GM19043 (cell line): ENCODE measurements around the gene KLRF1.
"Not testable (repeated sequence)": the region's sequence is repeated elsewhere in the genome, so short reads cannot be mapped to it uniquely, and the experiment has no call there.

ENCODE experiments used
- ATAC-seq: cut with Tn5 transposase; IDR thresholded peaks from one replicate; pipeline ENCODE4 v1.9.1; 2021; ENCODE audit warnings: low read depth; ENCODE audit not compliant: unreplicated experiment

KLRF1 gene

DNA sequence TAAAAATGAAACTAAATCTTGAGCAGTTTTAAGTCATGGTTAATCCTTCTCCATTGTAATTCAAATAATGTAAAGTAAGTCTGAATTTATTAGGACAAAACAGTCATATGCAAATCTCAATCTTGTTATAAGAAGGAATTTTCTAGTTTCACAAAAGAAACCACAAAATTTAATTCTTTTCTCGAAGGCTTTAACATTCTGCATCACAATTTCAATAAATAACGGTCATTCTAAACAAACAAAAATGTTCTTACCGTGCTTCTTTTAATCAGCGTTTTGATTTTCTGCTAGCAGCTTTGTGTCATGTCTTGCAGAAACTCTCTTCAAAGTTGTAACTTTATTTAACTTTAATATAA is 41.6 kb downstream of the KLRF1 start:
- ATAC-seq, result no peak

DNA sequence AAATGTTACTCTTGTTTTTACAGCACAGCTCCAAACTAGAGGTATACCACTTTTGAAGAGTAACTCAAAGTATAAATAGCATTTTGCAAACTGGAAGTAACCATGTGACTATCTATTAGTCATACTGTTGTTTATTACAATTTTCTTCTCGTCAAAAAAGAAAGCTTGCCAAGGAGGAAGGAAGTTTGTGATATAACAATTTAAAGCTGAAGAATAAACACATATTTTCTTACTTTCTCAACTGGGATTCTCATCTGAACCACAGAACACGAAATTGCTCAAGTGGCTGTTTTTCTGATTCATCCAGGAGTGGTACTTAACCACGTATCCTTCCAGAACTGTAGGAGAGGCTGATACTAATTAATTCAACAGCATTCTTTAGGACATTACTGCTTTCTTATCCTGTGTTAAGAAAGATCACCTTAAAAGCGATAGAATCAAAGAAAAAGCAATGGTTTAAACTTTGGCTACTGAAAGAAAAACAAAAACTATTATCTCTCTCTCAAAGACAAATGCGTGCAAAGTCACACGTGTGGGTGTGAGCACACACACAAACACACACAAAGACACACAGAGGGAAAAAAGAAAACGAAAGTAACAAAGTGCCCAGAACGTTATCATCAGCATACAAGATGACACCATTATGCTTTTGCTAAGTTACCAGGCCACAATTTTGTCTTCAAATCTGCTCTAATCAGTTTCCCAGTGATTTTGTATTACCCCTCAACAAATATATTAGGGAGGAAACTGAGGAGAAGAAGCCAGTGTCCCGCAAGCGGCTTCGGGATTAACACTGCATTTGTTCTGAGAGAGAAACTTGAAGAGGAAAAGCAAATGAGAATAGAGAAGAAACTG is 42.3 kb downstream of the KLRF1 start, which contains the start of gene CLEC2B:
Gene CLEC2B, minus strand, starts transcription at position 48 of the 855 bp plus-strand sequence.
- no peak for ATAC-seq

- ATAC-seq, result no peak
These were observed 43.1 kb downstream of the KLRF1 start for GRCh38 chr12:9870286-9870866.

DNA sequence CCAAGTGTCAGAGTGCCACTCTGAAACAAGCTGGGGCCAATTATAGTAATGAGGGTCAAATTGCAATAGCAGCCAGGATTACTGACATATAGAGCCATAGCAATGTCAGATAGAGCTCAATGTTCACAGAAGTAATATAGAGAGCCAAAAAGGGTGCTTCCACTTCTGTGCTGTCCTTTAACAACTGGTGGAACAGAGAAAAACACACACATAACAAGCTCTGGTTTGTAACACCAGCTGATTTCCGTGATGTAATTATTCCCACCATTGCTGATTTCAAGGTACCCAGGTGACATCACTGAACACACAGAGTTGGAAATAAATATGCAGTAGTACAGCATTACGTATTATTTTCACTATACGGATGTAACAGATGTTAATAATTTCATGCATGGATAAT is 44.9 kb downstream of the KLRF1 start:
- ATAC-seq, result no peak

- ATAC-seq, result no peak
These were observed 45.5 kb downstream of the KLRF1 start for GRCh38 chr12:9872742-9873141.

- not testable (repeated sequence) for ATAC-seq
These were observed 48.8 kb downstream of the KLRF1 start for GRCh38 chr12:9876120-9876519.

DNA sequence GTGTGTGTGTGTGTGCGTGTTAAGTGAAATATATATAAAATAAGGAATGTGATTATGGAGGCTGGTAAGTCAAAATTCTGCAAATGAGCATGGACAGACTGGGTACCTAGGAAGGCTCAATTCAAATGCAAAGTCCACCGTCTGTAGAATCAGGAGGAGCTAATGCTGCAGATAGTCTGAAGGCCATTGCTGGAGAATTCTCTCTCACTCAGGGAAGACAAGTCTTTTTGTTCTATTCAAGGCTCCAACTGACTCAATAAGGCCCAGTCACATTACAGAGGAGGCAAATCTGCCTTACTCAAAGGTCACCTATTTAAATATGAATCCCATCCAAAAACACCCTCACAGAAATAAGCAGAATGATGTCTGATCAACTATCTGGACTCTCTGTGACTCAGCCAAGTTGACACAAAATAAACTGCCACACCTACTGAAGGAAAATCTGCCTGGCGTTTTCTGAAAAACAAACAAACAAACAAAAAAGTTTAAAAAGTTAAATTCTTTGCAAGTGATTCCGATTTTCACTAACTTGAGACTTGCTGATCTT is 53.3 kb downstream of the KLRF1 start:
- ATAC-seq, result no peak

DNA sequence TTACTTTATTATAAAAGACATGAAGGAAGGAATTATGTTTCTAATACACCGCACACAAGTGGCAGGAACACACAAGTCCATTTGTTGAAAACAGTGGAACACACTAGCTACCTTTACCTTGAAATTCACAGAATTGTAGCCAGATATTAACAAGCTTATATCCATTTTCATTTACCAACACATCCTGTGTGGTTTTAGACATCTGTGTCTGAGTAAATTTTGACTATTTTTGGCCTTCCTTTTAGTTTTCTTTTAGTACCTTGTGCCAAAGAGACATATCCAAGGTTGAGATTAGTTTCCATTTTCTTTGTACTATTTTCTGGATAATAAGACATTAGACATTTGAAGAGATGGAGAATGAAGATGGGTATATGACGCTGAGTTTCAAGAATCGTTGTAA is 54.0 kb downstream of the KLRF1 start, which contains the start of gene KLRF2:
Gene KLRF2, plus strand, starts transcription at position 244 of the 400 bp plus-strand sequence. Its CDS starts 107 bp downstream, at position 351.
- ATAC-seq, result no peak

DNA sequence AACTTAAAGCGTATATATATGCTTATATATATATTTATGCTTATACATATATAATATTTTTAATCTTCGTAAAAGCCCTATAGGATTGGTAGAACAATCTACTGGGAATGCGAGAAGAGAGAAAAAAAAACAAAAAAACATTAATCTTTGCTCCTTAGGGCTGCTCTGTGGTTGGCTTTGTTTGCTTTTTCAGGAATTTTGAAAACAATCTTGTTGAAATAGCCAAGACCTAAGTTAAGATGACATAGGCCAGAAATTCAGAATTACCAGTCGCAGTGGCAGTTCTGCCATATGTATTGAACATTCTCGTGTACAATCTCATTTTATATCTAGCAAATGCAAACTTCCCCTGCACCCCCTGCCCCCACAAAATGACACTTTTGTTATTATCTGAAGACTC is 54.7 kb downstream of the KLRF1 start:
- ATAC-seq, result no peak

GRCh38 chr12:9883175-9883574 is 55.9 kb downstream of the KLRF1 start:
- ATAC-seq, result no peak

- ATAC-seq, result no peak
These were observed 61.5 kb downstream of the KLRF1 start for GRCh38 chr12:9888665-9889273.
